Measurements from ENCODE around the gene DPEP2NB.

The DPEP2NB gene

DNA sequence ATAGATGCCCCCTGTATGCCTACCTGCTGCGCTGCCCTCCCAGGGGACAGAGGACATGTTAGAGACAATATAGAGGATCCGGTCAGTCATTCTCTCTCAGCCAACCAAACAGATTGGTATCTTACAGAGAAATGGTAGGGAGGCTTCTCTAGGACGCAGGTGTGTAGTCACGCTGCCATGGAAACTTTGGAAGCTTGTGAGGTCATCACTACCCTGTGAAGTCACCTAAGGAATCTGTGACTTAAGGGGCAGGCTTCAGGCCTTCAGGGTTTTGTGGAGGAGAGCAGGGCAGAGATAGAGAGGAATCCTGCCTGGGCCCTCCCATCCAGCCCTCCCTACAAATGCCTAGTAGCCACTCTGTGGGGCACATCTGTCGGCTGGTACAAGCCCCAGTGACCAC is at the start of gene DPEP2NB:
DPEP2NB (minus strand) TSS at position 231 of the 400 bp plus-strand sequence; CDS start at position 90, 141 bp downstream.
- no peak within 1 kb of the TSS for H3K4me3 ChIP-seq (ENCODE audit: low read depth, low read length)
- no peak for DNase-seq (ENCODE audit: low read depth)
- no peak for TF ChIP-seq CTCF (IDR thresholded peaks at IDR 0.05; ENCODE audit: insufficient read depth, low read depth, low read length, missing control alignments)

- H3K4me3 ChIP-seq (ENCODE audit: low read depth, low read length) = no peak overlapping the region
- peak; percentile 87 for TF ChIP-seq CTCF (IDR thresholded peaks at IDR 0.05; ENCODE audit: insufficient read depth, low read depth, low read length, missing control alignments)
- DNase-seq (ENCODE audit: low read depth) = peak; percentile 71
These were observed 49.2 kb upstream of the DPEP2NB start for GRCh38 chr16:68064791-68065365.

DNA sequence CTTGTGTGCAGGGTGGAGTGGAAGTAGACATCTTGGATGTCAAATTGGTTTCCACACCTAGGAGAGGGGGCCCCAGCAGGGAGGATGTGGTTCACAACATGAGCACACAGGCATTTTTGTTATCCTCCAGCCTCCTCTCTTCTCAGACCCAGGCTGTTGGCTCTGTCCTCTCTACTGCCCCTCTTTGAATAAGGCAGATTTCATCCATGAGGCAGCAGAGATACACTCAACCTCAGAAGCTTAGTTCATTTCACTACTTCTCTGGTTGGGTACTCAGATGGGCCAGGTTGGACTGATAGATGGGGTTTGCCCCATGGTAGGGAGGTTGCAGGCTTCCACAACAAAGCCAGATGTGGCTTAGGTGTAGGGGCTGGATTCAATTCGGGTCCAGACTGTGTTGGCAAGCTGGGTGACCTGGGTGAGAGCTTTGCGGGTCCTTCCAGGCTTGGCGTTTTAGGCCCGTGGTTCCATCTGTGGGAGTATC is 47.2 kb upstream of the DPEP2NB start:
- no peak overlapping the region for H3K4me3 ChIP-seq (ENCODE audit: low read depth, low read length)
- TF ChIP-seq CTCF (IDR thresholded peaks at IDR 0.05; ENCODE audit: insufficient read depth, low read depth, low read length, missing control alignments) = no peak
- no peak for DNase-seq (ENCODE audit: low read depth)

DNA sequence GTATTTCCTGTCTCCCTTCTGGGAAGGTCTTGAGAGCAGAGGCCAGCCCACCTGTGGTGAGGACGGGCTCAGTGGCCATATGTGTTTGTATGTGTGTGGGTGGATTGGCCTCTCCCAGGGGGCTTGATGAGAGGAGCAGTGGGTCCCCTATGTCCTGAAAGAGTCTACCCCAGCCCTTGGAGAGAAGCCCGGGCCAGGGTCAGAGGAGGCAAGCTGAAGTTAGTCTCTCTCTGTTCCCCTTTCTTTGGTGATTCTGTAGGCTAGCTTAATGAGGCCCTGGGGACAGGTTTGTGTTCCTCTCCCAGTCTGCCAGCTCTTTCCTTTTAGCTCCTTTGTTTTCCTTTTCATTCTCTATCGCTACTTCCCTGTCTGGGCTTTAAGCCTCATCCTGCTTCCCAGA is 45.7 kb upstream of the DPEP2NB start:
- DNase-seq (ENCODE audit: low read depth) = no peak
- TF ChIP-seq CTCF (IDR thresholded peaks at IDR 0.05; ENCODE audit: insufficient read depth, low read depth, low read length, missing control alignments) = no peak
- H3K4me3 ChIP-seq (ENCODE audit: low read depth, low read length) = no peak overlapping the region

- TF ChIP-seq CTCF (IDR thresholded peaks at IDR 0.05; ENCODE audit: insufficient read depth, low read depth, low read length, missing control alignments) = no peak
- no peak for DNase-seq (ENCODE audit: low read depth)
These were observed 44.1 kb upstream of the DPEP2NB start for GRCh38 chr16:68059804-68060203.

DNA sequence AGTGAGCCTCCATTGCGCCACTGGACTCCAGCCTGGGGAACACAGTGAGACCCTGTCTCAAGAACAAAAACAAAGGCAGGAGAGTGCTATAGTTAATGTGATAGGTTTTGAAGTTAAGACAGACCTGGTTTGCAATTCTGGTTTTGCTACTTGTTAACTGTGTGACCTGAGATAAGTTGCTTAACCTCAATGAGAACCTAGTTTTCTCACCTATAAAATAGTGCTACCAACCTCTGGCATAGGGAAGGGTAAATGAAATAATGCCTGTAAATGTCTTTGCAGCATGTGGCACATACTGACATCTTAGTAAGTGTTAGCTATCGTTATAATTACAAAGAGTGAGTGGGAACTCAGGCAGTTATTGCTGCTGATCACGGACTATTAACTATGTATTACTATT is 39.7 kb upstream of the DPEP2NB start:
- no peak for DNase-seq (ENCODE audit: low read depth)
- no peak for TF ChIP-seq CTCF (IDR thresholded peaks at IDR 0.05; ENCODE audit: insufficient read depth, low read depth, low read length, missing control alignments)
- no peak overlapping the region for H3K4me3 ChIP-seq (ENCODE audit: low read depth, low read length)

More at GRCh38 chr16:68059804-68060203, 44.1 kb upstream of the DPEP2NB start:
- H3K4me3 ChIP-seq (ENCODE audit: low read depth, low read length) = no peak overlapping the region

GRCh38 chr16:68049449-68049848 is 33.7 kb upstream of the DPEP2NB start:
- DNase-seq (ENCODE audit: low read depth) = no peak
- TF ChIP-seq CTCF (IDR thresholded peaks at IDR 0.05; ENCODE audit: insufficient read depth, low read depth, low read length, missing control alignments) = no peak
- H3K4me3 ChIP-seq (ENCODE audit: low read depth, low read length) = no peak overlapping the region

Measured in GM12865 (cell line).